GM12873 (cell line): Measurements from ENCODE around the gene FAM171A2.

ENCODE experiments used
- TF ChIP-seq, protein P1 (sequence below): IDR thresholded peaks from 2 replicates; pipeline ENCODE4 v1.5.1; 2012; ENCODE audit warnings: low read depth, mild to moderate bottlenecking, moderate library complexity, low read length, control low read depth; ENCODE audit not compliant: insufficient read depth; ENCODE audit errors: missing control alignments

Gene FAM171A2

GRCh38 chr17:44343510-44344209 is 20.0 kb downstream of the FAM171A2 start:
- TF ChIP-seq, protein P1, sequence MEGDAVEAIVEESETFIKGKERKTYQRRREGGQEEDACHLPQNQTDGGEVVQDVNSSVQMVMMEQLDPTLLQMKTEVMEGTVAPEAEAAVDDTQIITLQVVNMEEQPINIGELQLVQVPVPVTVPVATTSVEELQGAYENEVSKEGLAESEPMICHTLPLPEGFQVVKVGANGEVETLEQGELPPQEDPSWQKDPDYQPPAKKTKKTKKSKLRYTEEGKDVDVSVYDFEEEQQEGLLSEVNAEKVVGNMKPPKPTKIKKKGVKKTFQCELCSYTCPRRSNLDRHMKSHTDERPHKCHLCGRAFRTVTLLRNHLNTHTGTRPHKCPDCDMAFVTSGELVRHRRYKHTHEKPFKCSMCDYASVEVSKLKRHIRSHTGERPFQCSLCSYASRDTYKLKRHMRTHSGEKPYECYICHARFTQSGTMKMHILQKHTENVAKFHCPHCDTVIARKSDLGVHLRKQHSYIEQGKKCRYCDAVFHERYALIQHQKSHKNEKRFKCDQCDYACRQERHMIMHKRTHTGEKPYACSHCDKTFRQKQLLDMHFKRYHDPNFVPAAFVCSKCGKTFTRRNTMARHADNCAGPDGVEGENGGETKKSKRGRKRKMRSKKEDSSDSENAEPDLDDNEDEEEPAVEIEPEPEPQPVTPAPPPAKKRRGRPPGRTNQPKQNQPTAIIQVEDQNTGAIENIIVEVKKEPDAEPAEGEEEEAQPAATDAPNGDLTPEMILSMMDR, result no peak

DNA sequence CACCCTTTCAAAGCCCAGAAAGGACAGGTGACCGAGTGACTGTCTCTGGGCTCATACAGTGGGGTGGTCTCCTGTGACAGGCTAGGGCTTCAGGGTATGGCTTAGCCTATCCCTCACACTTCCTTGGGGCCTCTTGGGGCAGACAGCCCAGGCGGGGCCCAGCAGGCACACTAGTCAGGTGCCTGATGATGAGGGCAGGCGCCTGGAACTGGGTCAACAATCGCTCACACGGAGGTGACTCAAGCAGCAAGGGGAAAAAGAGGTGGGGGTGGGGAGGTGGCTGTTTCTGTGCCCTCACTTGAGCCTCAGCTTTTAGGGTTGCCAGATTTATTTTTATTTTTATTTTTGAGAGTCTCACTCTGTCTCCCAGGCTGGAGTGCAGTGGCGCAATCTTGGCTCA is 25.0 kb downstream of the FAM171A2 start:
- TF ChIP-seq, protein P1, result no peak

DNA sequence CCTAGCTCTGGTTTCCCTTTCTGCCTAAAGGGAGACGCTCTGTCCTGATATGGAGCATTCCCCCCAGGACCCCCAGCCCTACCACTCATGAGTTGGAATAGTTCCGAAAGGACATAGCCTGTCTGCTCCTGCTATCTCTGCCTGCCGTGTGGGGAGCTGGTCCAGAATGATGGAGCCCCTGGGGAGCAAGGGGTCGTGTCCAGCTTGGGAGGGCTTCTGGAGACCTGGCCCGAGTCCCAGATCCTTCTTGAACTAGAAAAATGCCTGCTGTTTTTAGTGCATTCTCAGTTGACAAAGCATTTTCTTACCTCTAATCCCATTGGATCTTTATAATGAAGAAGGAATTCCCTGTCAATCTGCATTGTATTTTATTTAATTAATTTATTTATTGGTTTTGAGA is 27.7 kb downstream of the FAM171A2 start:
- TF ChIP-seq, protein P1, result no peak

DNA sequence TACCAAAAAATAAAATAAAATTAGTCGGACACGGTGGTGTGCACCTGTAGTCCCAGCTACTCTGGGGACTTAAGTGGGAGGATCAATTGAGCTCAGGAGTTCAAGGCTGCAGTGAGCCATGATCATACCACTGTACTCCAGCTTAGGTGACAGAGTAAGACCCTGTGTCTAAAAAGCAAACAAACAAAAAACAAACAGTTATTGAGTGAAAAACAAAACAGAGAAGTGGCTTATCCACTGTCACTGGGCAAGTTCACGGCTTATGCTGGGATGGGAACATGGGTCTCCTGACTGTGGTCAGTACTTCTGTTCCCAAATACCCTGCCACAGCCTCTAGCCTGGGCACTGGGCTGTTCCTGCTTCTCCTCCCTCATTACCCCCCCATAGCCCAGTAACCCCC is 28.1 kb downstream of the FAM171A2 start:
- TF ChIP-seq, protein P1, result no peak

DNA sequence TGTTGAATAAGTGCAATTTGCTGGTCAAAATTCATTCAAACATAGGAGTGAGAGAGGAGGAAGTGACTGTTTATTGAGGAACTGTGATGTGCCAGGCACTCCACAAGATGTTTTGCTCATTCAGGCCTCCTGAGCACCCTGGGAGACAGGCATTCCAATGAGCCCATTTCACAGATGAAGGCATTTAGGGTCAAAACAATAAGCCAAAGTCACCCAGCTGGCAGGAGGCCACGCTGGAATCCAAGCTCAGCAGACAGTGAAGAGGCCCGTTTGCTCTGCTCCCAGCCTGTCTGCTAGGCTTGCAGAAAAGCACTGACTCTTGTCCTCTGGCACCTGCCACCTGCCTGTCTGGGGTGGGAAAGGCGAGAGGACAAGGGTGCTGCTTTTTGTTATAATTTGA is 28.9 kb downstream of the FAM171A2 start:
- TF ChIP-seq, protein P1, result no peak

GRCh38 chr17:44334315-44334714 is 29.3 kb downstream of the FAM171A2 start:
- TF ChIP-seq, protein P1, result no peak

DNA sequence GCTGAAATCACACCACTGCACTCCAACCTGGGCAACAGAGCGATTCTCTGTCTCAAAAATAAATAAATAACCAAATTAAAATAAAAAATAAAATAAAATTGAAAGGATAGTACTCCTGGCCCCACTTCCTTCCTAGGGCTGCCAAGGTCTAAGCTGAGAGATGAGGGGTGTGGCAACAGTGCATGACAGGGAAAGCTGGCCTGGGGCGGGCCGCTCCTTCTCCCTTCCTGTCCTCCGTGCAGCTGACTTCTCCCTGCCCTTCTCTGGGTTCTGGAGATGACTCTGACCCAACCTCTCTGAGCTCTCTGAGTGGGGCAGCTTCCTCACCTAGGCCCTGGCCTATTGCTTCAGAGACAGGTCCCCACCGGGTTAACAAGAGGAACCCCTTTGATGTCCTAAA is 30.3 kb downstream of the FAM171A2 start:
- TF ChIP-seq, protein P1, result no peak
